Rectal smooth muscle tissue (tissue), 1 donor: ENCODE results near the gene CRIP3.
A peak's percentile ranks its signal among the peaks of the same experiment; 100 is the strongest.
"Not testable (repeated sequence)": the region's sequence is repeated elsewhere in the genome, so short reads cannot be mapped to it uniquely, and the experiment has no call there.

ENCODE experiments used
- H3K27ac ChIP-seq: one replicate; pipeline ENCODE4 v1.7.0; 2013; ENCODE audit warnings: low read depth, low read length, inconsistent platforms
- H3K27me3 ChIP-seq: one replicate; pipeline ENCODE4 v1.7.0; 2013; ENCODE audit warnings: low read length; ENCODE audit not compliant: control insufficient read depth, insufficient read depth
- H3K36me3 ChIP-seq: one replicate; pipeline ENCODE4 v1.7.0; 2013; ENCODE audit warnings: low read length; ENCODE audit not compliant: control insufficient read depth, insufficient read depth
- H3K4me1 ChIP-seq: one replicate; pipeline ENCODE4 v1.7.0; 2013; ENCODE audit warnings: low read length; ENCODE audit not compliant: control insufficient read depth, insufficient read depth
- H3K4me3 ChIP-seq: one replicate; pipeline ENCODE4 v1.7.0; 2013; ENCODE audit warnings: low read length
- H3K9ac ChIP-seq: one replicate; pipeline ENCODE4 v1.7.0; 2013; ENCODE audit warnings: low read length

Gene CRIP3

DNA sequence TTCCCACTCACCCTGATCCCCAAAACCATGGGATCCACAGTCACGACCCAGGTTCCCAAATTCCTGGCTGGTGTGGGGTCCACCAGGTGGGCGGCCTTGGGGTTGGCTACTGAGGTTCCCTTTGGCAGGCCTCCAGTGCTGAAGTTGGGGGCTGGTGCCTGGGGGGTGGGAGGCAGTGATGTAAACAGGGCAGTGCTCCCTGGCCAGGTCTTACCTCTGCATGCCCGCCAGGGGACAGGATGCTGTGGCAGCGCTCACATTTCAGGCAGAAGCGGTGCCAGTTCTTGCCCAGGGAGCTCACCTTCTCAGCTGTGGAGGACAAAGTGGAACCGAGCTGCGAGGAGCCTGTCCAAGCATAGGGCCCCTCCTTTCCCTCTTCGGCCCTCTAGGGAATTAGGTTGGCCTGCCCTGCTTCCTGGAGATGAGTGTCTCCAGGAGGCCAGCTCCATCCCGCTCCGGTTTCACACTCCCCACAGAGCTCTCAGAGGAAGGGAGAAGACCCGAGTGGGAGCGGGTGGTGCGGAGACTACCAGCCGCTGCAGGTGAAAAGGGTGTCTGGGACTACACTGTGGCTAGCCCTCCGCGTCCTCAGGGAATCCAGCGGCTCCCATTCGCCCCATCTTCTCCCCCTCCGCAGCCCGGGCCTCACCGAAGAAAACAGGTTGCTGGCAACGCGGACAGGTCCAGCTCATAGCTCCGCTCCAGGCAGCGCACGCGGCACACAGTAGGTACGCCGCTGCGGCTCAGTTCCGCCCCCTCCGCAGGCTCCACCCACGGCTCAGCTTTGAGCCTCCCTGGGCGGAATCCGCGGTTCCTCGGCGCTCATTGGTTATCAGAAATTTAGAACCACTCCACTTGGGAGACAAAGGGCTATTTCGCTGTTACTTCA is at the start of gene CRIP3:
Gene CRIP3, minus strand, starts transcription at position 726 of the 889 bp plus-strand sequence. Its CDS starts 34 bp downstream, at position 692.
- peak within 1 kb of the TSS; percentile 60 for H3K4me3 ChIP-seq
- peaks cover 4% of the 10 kb centered on the region for H3K27me3 ChIP-seq
- H3K4me1 ChIP-seq, result no peaks in the 10 kb centered on the region
- no peak within 1 kb of the TSS for H3K9ac ChIP-seq
- H3K27ac ChIP-seq, result no peak within 1 kb of the TSS
- H3K36me3 ChIP-seq, result no peaks in the 10 kb centered on the region

DNA sequence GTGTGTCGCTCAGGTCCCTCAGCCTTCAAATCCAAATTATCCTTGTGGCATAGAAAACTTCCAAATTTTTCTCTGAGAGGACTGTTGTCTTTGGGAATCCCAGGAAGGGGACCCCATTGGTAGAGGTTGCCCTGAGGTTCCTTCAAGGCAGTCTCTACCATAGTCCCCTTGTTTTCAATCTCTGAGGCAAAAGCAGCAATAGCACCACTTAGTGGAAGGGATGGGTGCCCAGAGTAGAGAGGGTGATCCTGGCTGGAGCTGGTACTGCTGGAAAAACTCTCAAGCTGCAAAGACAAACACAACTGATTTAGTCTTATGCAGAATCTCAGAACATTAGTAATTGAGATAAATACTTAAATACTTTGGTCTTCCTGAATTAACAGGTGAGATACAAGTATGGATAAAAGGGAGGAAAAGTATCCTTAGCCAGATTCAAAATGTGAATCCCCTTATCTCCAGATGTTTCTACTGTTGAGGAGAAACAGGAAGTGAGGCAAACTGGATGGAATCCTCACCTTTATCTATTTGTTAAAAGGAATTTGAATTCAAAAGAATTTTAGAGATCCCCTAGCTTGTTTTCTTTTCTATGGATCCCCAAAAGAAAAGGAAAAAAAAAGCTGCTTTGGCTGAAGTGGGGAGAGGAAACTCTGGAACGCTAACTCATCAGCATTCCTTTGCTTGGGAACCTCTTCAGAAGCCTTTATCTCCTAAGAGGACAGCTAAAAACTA is 47.4 kb upstream of the CRIP3 start:
- Histone ChIP-seq H3K4me1 (no peaks in the 10 kb centered on the region), H3K4me3 (no peak overlapping the region), H3K27ac (no peak overlapping the region), H3K9ac (no peak overlapping the region), H3K27me3 (no peaks in the 10 kb centered on the region), H3K36me3 (peaks cover 18% of the 10 kb centered on the region)

- not testable (repeated sequence) for H3K4me3 ChIP-seq, H3K4me1 ChIP-seq, H3K27ac ChIP-seq, H3K9ac ChIP-seq, H3K27me3 ChIP-seq
- H3K36me3 ChIP-seq, result peaks cover 27% of the 10 kb centered on the region
These were observed 43.3 kb upstream of the CRIP3 start for GRCh38 chr6:43351951-43352350.

GRCh38 chr6:43347444-43347843 is 38.8 kb upstream of the CRIP3 start:
- H3K4me3 ChIP-seq, result no peak overlapping the region
- peaks cover 25% of the 10 kb centered on the region for H3K36me3 ChIP-seq
- H3K27me3 ChIP-seq, result no peaks in the 10 kb centered on the region
- no peak overlapping the region for H3K9ac ChIP-seq
- H3K4me1 ChIP-seq, result no peaks in the 10 kb centered on the region
- no peak overlapping the region for H3K27ac ChIP-seq

DNA sequence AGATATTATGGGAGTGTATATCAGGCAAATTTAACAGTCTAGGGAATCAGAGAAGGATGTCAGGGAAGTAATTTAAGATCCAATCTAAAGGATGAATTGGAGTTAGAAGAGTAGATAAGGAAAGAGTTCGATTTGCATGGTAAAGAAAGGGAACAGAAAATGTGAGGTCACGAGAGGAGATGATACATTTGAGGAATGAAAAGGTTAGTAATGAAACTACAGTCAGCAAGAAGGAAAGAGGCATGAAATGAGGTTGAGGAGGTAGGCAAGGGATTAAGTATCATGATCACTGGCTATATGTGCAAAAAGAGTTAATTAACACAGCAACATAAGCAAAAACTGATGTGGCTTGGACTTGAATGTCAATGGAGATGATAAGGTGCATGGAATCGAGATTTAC is 38.4 kb upstream of the CRIP3 start:
- Histone ChIP-seq H3K27ac (no peak overlapping the region), H3K9ac (no peak overlapping the region), H3K36me3 (peaks cover 28% of the 10 kb centered on the region), H3K27me3 (no peaks in the 10 kb centered on the region), H3K4me3 (no peak overlapping the region), H3K4me1 (no peaks in the 10 kb centered on the region)

DNA sequence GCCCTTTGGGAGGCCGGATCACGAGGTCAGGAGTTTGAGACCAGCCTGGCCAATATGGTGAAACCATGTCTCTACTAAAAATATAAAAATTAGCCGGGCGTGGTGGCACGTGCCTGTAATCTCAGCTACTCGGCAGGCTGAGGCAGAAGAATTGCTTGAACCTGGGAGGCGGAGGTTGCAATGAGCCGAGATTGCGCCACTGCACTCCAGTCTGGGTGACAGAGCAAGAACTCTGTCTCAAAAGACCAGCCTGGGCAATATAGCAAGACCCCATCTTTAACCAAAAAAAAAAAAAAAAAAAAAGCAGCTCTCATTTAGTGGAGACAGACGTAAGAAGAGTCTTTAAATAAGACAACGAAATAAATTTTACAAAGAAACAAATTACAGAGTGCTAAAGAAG is 37.6 kb upstream of the CRIP3 start:
- not testable (repeated sequence) for H3K27me3 ChIP-seq

GRCh38 chr6:43339168-43339567 is 30.5 kb upstream of the CRIP3 start:
- Histone ChIP-seq H3K27me3 (no peaks in the 10 kb centered on the region), H3K27ac (no peak overlapping the region), H3K4me3 (no peak overlapping the region), H3K36me3 (peaks cover 24% of the 10 kb centered on the region), H3K9ac (no peak overlapping the region), H3K4me1 (no peaks in the 10 kb centered on the region)

More for the DNA sequence above, 37.6 kb upstream of the CRIP3 start:
- peaks cover 28% of the 10 kb centered on the region for H3K36me3 ChIP-seq
- not testable (repeated sequence) for H3K4me3 ChIP-seq, H3K4me1 ChIP-seq, H3K27ac ChIP-seq, H3K9ac ChIP-seq

GRCh38 chr6:43338243-43338642 is 29.6 kb upstream of the CRIP3 start:
- no peak overlapping the region for H3K4me3 ChIP-seq
- H3K9ac ChIP-seq, result no peak overlapping the region
- peaks cover 20% of the 10 kb centered on the region for H3K36me3 ChIP-seq
- H3K4me1 ChIP-seq, result no peaks in the 10 kb centered on the region
- H3K27ac ChIP-seq, result no peak overlapping the region
- no peaks in the 10 kb centered on the region for H3K27me3 ChIP-seq

GRCh38 chr6:43336382-43336781 is 27.8 kb upstream of the CRIP3 start:
- no peak overlapping the region for H3K4me3 ChIP-seq
- peaks cover 14% of the 10 kb centered on the region for H3K36me3 ChIP-seq
- H3K27ac ChIP-seq, result no peak overlapping the region
- H3K9ac ChIP-seq, result no peak overlapping the region
- no peaks in the 10 kb centered on the region for H3K27me3 ChIP-seq
- no peaks in the 10 kb centered on the region for H3K4me1 ChIP-seq

DNA sequence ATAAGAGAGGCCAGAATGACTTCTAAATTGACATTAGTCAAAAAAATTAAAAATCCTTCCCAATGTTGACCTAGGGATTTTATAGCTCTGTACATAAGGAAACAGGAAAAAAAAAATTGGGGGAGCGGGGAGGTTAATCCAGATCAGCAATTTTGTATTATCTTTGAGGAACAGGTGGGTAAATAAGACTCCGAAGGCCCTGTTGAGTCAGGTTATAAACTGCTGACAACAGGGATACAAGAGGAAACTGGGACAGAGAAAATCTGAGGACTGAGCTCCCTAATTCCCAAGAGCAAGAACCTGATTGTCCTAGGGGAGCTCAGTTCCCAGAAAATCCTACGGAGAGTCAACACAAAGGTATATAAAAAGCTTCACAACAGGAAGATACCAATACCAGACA is 26.8 kb upstream of the CRIP3 start:
- Histone ChIP-seq H3K9ac (no peak overlapping the region), H3K36me3 (peaks cover 13% of the 10 kb centered on the region), H3K27me3 (no peaks in the 10 kb centered on the region), H3K4me3 (no peak overlapping the region), H3K27ac (no peak overlapping the region), H3K4me1 (no peaks in the 10 kb centered on the region)

- Histone ChIP-seq H3K36me3 (peaks cover 5% of the 10 kb centered on the region), H3K27me3 (no peaks in the 10 kb centered on the region), H3K4me3 (no peak overlapping the region), H3K4me1 (no peaks in the 10 kb centered on the region), H3K9ac (no peak overlapping the region), H3K27ac (no peak overlapping the region)
These were observed 26.0 kb upstream of the CRIP3 start for GRCh38 chr6:43334466-43335095.

GRCh38 chr6:43331891-43332290 is 23.3 kb upstream of the CRIP3 start:
- Histone ChIP-seq H3K4me3 (no peak overlapping the region), H3K27me3 (no peaks in the 10 kb centered on the region), H3K4me1 (no peaks in the 10 kb centered on the region), H3K9ac (no peak overlapping the region), H3K36me3 (no peaks in the 10 kb centered on the region), H3K27ac (no peak overlapping the region)
